KMS-11 (cell line): ENCODE data around the gene MACROH2A1.

Experiments used
- H2AFZ ChIP-seq: fragments of 200-600 bp; sonication (generic); 2 replicates; pipeline ENCODE4 v1.6.1; 2016; ENCODE audit warnings: antibody characterized with exemption, mixed run types, low read depth
- H3K27ac ChIP-seq: fragments of 200-600 bp; sonication (generic); 2 replicates; pipeline ENCODE4 v1.6.1; 2016; ENCODE audit warnings: mild to moderate bottlenecking, mixed run types
- H3K27me3 ChIP-seq: fragments of 200-600 bp; sonication (generic); 2 replicates; pipeline ENCODE4 v1.6.1; 2017; ENCODE audit warnings: mild to moderate bottlenecking, low read depth, mixed run types, moderate library complexity; ENCODE audit not compliant: insufficient read depth
- H3K36me3 ChIP-seq: fragments of 200-600 bp; sonication (generic); 2 replicates; pipeline ENCODE4 v1.6.1; 2017; ENCODE audit warnings: mild to moderate bottlenecking, mixed run types; ENCODE audit not compliant: insufficient read depth
- H3K4me1 ChIP-seq: fragments of 200-600 bp; sonication (generic); 2 replicates; pipeline ENCODE4 v1.6.1; 2016; ENCODE audit warnings: mild to moderate bottlenecking, low read depth, mixed run types; ENCODE audit not compliant: poor library complexity, severe bottlenecking
- H3K4me2 ChIP-seq: fragments of 200-600 bp; sonication (generic); 2 replicates; pipeline ENCODE4 v1.7.0; 2016; ENCODE audit warnings: mild to moderate bottlenecking, mixed run types
- H3K4me3 ChIP-seq: fragments of 200-600 bp; sonication (generic); IDR thresholded peaks from 2 replicates; pipeline ENCODE4 v1.6.1; 2017; ENCODE audit warnings: low read depth, low read length, mixed read lengths; ENCODE audit not compliant: insufficient read depth
- H3K79me2 ChIP-seq: fragments of 200-600 bp; sonication (generic); 2 replicates; pipeline ENCODE4 v1.6.1; 2016; ENCODE audit warnings: low read depth, mixed run types; ENCODE audit not compliant: insufficient read depth
- H3K9ac ChIP-seq: fragments of 200-600 bp; sonication (generic); 2 replicates; pipeline ENCODE4 v1.6.1; 2016; ENCODE audit warnings: mild to moderate bottlenecking, mixed run types
- H4K20me1 ChIP-seq: fragments of 200-600 bp; sonication (generic); 2 replicates; pipeline ENCODE4 v1.6.1; 2016; ENCODE audit warnings: mild to moderate bottlenecking, mixed run types; ENCODE audit not compliant: insufficient read depth
- TF ChIP-seq, protein P1 (sequence below): fragments of 200-600 bp; sonication (generic); conservative IDR thresholded peaks from 2 replicates; pipeline ENCODE4 v1.6.1; 2017; ENCODE audit warnings: low read depth, mild to moderate bottlenecking, antibody characterized with exemption, low read length, moderate library complexity, mixed read lengths

Gene MACROH2A1

DNA sequence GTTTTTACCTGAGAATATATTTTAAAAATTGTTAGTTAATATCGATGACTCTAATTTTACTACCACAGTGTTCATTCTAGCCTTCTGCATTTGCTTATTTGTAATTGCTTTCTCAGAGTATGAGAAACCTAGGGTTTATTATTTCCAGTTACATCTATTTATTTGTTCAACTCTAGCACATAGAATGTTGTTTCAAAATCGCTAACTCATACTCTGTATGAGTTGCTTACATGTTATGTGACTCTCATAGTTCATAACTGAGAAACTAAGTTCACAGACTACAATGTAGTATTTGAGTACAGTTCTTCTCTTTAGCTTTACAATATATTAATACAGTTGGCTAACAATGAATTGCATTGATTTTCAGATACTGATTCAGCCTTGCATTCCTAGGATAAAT, 103.2 kb downstream of the MACROH2A1 start:
- Histone ChIP-seq H3K4me3 (no peak overlapping the region), H3K4me1 (no peaks in the 10 kb centered on the region), H3K27me3 (no peaks in the 10 kb centered on the region), H2AFZ (no peak overlapping the region), H3K79me2 (no peaks in the 10 kb centered on the region), H3K36me3 (no peaks in the 10 kb centered on the region), H3K27ac (no peak overlapping the region), H3K9ac (no peak overlapping the region), H4K20me1 (no peaks in the 10 kb centered on the region), H3K4me2 (no peak overlapping the region)
- TF ChIP-seq, protein P1, sequence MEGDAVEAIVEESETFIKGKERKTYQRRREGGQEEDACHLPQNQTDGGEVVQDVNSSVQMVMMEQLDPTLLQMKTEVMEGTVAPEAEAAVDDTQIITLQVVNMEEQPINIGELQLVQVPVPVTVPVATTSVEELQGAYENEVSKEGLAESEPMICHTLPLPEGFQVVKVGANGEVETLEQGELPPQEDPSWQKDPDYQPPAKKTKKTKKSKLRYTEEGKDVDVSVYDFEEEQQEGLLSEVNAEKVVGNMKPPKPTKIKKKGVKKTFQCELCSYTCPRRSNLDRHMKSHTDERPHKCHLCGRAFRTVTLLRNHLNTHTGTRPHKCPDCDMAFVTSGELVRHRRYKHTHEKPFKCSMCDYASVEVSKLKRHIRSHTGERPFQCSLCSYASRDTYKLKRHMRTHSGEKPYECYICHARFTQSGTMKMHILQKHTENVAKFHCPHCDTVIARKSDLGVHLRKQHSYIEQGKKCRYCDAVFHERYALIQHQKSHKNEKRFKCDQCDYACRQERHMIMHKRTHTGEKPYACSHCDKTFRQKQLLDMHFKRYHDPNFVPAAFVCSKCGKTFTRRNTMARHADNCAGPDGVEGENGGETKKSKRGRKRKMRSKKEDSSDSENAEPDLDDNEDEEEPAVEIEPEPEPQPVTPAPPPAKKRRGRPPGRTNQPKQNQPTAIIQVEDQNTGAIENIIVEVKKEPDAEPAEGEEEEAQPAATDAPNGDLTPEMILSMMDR, result no peak

DNA sequence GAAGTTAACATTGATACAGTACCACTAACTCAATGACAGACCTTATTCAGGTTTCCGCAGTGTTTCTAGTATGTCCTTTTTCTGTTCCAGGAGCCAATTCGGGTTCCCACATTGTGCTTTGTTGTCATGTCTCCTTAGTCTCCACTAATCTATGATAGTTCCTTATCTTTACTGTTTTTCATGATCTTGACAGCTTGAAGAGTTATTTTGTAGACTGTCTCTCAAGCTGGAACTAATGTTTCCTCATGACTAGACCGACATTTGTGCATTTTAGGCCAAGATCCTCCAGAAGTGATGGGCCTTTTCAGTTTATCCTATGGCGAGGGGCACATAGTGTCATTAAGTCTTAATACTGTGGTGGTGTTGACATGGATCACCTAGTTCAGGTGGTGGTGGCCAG, 104.2 kb downstream of the MACROH2A1 start:
- Histone ChIP-seq H3K4me3 (no peak overlapping the region), H3K9ac (no peak overlapping the region), H3K4me2 (no peak overlapping the region), H3K27ac (no peak overlapping the region), H3K27me3 (no peaks in the 10 kb centered on the region), H3K36me3 (no peaks in the 10 kb centered on the region), H3K4me1 (no peaks in the 10 kb centered on the region), H3K79me2 (no peaks in the 10 kb centered on the region), H2AFZ (no peak overlapping the region), H4K20me1 (no peaks in the 10 kb centered on the region)
- TF ChIP-seq, protein P1, result no peak

DNA sequence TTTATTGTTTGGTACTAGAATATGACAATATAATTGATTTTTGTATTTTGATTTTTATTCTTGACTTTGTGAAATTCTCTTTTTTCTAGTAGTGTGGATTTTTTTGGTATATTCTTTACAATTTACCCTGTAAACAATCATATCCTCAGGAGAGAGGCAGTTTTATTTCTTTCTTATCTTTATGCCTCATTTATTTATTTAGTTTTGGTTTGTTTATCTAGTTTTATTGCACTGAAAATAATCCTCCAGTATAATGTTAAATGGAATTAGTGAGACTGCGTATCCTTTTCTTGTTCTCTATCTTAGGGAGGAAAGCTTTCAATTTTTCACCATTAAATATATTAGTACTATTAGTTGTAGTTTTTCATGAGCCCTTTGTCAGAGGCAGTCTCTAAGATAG, 109.4 kb downstream of the MACROH2A1 start:
- Histone ChIP-seq H3K79me2 (no peaks in the 10 kb centered on the region), H3K4me2 (no peak overlapping the region), H3K4me3 (no peak overlapping the region), H4K20me1 (no peaks in the 10 kb centered on the region), H3K4me1 (no peaks in the 10 kb centered on the region), H3K36me3 (no peaks in the 10 kb centered on the region), H3K9ac (no peak overlapping the region), H3K27me3 (no peaks in the 10 kb centered on the region), H3K27ac (no peak overlapping the region), H2AFZ (no peak overlapping the region)
- TF ChIP-seq, protein P1, result no peak

DNA sequence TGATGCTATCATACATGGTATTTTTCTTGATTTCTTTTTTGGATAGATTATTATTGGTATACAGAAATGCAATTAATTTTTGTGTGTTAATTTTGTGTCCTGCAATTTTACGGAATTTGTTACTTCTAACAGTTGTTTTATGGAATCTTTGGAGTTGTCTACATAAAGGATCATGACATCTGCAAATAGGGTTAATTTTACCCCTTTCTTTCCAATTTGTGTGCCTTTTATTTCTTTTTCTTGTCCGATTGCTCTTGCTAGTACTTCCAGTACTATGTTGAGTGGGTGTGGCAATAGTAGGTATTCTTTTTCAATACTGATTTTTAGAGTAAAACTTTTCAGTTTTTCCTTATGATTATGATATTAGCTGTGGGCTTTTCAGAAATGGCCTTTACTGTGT, 111.5 kb downstream of the MACROH2A1 start:
- Histone ChIP-seq H3K9ac (no peak overlapping the region), H3K27ac (no peak overlapping the region), H4K20me1 (no peaks in the 10 kb centered on the region), H3K4me2 (no peak overlapping the region), H3K36me3 (no peaks in the 10 kb centered on the region), H3K27me3 (no peaks in the 10 kb centered on the region), H2AFZ (no peak overlapping the region), H3K79me2 (no peaks in the 10 kb centered on the region), H3K4me1 (no peaks in the 10 kb centered on the region), H3K4me3 (no peak overlapping the region)
- TF ChIP-seq, protein P1, result no peak
